TTC549 (cell line): ENCODE results near the gene FAM174A.
A peak's percentile ranks its signal among the peaks of the same experiment; 100 is the strongest.

Experiments
- FAIRE-seq: peaks from 2 replicates; lab custom pipeline; 2012; peaks lifted over from hg19 to GRCh38; lab: Jason Lieb, UNC

FAM174A gene

GRCh38 chr5:100535060-100536005 lies at the start of gene FAM174A:
Gene FAM174A (plus strand): TSS chr5:100535374. CDS start chr5:100535531, 157 bp downstream.
- peak; percentile 91 for FAIRE-seq

DNA sequence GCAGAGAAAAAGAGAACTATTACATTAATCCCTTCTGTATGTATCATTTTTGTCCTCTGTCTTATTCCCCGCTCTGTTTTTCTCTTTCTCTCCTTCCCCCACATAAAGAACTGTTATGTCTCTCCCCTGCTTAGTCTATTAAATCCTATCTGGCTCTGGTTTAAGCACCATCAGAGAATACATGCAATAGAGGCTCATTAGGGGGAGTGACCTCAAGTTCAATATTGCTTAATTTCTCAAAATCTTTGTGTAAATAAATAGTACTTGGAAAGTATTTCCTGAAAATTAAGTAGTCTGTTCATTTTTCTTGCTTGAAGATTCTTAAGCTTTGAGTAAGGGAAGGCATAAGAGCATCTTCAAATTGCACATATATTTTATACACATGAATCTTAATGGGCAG lies 41.2 kb upstream of the FAM174A start:
- no peak for FAIRE-seq

- no peak for FAIRE-seq
Measured at GRCh38 chr5:100496296-100496695, 38.9 kb upstream of the FAM174A start.

- no peak for FAIRE-seq
Measured at GRCh38 chr5:100502684-100503083, 32.5 kb upstream of the FAM174A start.

- no peak for FAIRE-seq
Measured at GRCh38 chr5:100505984-100506670, 29.0 kb upstream of the FAM174A start.

- FAIRE-seq: no peak
Measured at GRCh38 chr5:100516285-100516684, 18.9 kb upstream of the FAM174A start.

DNA sequence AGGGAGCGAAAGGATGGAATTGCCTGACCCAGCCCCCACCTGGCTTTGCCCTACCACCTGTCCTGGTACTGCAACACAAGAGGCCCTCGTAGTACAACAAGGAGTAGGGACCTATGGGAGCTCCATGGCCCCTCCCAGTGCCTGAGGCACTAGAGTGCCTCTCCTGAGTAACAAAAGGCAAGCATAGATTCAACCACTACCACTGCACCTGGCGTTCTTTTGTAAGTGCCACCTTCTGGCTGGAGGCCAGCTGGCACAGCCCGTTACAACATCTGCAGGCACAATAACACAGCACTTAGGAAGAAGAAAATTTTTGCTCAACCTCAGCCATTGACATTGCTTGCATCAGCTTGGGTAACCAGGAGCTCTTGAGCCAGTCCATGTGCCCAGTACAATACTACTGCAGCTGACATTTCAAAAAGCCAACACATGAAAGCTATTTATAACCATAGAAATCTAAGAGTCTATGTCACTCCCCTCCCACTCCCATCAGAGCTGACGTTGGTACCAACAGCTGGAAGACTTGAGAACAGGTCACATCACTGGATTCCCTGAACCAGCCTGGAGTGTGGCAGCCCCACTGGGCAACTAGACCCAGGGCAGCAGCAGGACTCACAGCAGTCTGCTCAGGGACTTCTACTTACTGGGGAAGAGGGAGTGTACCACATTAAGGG lies 17.7 kb upstream of the FAM174A start:
- FAIRE-seq: no peak

GRCh38 chr5:100518377-100518776 lies 16.8 kb upstream of the FAM174A start:
- no peak for FAIRE-seq

DNA sequence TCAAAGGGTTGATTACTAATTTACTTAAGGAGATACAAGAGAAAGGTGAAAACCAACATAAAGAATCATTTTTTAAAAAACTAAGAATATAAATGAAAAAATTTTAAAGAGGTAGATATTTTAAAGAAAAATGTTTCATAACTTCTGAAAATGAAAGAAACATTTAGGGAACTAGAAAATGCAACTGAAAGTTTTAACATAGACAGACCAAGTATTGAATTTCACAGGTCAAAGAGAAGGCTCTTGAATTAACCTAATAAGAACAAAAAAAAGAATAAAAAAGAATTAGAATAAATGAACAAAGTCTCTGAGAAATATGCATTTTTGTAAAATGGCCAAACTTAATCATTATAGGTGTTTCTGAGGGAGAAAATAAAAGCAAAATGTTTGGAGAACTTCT lies 16.1 kb upstream of the FAM174A start:
- no peak for FAIRE-seq

DNA sequence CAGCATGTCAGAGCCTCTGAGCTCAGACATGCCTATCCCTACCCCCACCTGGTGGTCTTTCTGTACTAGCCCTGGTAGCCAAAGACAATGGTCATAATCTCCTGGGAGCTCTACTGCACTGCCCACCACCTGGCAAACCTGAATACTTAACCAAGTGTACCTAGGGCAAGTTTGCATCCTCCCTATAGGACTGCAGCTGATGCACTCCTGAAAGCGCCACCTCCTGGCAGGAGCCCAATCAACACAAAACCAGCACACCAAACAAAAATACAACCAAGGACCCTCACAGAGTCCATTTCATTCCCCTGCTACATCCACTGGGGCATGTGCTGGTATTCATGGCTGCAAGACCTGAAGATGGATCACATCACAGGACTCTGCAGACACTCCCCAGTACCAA lies 14.8 kb upstream of the FAM174A start:
- no peak for FAIRE-seq

GRCh38 chr5:100537946-100538345 lies 2.8 kb downstream of the FAM174A start:
- no peak for FAIRE-seq

GRCh38 chr5:100539519-100539918 lies 4.3 kb downstream of the FAM174A start:
- no peak for FAIRE-seq

GRCh38 chr5:100542086-100542485 lies 6.9 kb downstream of the FAM174A start:
- FAIRE-seq: no peak

DNA sequence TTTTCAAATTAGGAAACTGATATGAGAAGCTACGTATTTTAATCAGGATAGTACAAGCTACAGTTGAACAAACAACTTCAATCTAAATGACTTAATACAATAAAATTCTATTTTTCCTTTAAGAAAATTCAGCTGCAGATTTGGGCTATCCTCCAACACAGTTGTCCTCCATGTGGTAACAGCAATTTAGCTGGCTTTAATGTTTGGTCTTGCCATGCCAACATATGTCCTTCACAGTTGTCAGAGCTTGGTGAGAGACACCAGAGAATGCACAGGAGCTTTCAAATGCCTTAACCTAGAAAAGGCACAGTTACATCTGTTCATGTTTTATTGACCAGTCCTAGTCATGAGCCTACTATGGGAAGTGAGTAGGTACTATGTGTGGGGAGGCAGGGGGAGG lies 10.8 kb downstream of the FAM174A start:
- FAIRE-seq: no peak

DNA sequence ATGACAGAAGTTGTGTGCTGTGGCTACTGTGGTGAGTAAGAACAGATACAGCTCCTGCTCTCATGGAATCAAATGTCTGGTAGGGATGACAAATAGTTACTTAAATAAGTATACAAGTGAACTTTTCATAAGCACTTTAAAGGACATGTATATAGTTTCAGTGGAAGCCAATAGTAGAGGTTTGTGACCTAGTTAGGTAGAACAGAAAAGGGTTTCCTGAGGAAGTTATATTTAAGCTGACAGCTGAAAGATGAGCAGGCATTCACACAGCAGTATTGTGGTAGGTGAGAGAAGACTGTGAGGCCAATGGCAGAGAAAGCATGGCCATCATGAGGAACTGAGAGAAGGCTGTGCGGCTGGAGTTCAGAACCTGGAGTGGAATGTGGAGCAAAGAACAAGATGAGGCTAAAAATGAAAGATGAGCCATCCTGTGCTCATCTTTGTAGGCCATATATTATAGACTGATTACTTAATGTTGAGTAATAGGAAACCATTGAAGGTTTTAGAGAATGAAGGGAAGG lies 15.4 kb downstream of the FAM174A start:
- no peak for FAIRE-seq

GRCh38 chr5:100551183-100551582 lies 16.0 kb downstream of the FAM174A start:
- no peak for FAIRE-seq

- no peak for FAIRE-seq
Measured at GRCh38 chr5:100553209-100553608, 18.0 kb downstream of the FAM174A start.

- no peak for FAIRE-seq
Measured at GRCh38 chr5:100560860-100561259, 25.7 kb downstream of the FAM174A start.

DNA sequence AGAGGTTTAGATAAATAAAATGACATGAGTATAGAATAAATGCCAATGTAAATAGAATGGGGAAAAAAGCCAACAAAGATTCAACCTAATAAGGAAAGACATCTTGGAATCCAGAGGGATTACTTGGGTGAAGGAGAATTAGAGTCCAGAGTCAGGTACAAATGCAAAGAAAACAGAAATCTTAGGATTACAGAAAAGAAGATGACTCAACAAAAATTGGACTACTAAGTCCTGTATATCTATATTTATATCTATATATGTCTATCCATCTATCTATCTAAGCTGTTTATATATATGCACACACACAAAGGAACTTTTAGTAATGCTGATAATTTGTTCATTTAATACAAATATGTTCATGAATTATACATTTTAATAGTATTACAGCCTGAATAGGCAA lies 27.6 kb downstream of the FAM174A start:
- no peak for FAIRE-seq

- no peak for FAIRE-seq
Measured at GRCh38 chr5:100566382-100567141, 31.4 kb downstream of the FAM174A start.

GRCh38 chr5:100574716-100575115 lies 39.5 kb downstream of the FAM174A start:
- FAIRE-seq: no peak

- FAIRE-seq: no peak
Measured at GRCh38 chr5:100575815-100576214, 40.6 kb downstream of the FAM174A start.
